Occipital lobe (tissue), 2 donors: Measurements from ENCODE around the gene COPS6. TPM values are rescaled to one million over a fixed set of nuclear protein-coding genes. Genes with fewer than 3 reads are reported as not detected.

Experiments
- DNase-seq: peaks from one replicate; lab custom pipeline; 2025; lab: John Stamatoyannopoulos, UW
- total RNA-seq: library from RNA; depleted of rRNA; stranded (reverse); fragments of >200 nt; gene quantifications from one replicate; pipeline ENCODE4 v1.2.3, GENCODE V29; 2014

The COPS6 gene
- total RNA-seq, 1 donor from 2014 or later, result 25.9 TPM

DNA sequence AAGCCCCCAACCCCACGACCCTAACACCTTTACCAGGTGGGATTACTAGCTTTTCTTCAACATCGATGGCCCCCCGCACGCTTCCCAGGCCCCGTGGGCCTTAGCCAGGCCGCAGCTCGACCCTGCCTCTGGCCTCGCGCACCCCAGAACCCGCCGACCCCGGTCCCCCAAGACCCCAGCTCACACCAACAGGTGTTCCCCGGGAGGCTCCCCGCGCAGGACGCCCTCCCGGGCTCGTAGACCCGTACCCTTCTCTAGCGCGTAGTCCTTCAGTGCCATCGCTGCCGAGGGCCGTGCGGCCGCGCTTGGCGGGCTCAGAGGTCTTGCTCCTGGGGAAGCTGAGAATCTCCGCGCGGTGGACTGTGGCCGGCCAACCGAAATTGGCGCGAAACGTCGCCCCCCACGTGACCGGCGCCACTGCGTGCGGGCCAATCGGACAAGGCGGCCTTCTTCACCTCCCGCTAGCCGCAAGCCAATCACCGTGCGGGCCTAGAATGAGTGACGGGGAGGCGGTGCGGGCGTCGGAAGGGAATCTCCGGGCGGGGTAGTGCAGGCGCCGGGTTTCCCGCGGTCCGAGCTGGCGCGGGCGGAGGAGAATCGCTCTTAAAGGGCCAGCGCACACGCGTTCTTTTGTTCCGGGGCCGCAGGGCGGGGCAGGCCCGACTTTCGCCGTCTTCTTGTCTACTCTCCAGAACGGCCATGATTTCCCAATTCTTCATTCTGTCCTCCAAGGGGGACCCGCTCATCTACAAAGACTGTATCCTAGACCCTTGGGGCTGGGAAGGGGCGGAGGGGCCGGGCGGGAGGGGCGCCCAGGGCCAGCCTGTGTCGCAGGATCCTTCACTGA lies 12.5 kb downstream of the COPS6 start, which contains the start of the genes AP4M1 and MCM7:
AP4M1 (plus strand) TSS at position 628 of the 847 bp plus-strand sequence; CDS start at position 700, 72 bp downstream.
MCM7 (minus strand) TSS at position 382 of the 847 bp plus-strand sequence; CDS start at position 279, 103 bp downstream.
- DNase-seq, result peak; percentile 99

DNA sequence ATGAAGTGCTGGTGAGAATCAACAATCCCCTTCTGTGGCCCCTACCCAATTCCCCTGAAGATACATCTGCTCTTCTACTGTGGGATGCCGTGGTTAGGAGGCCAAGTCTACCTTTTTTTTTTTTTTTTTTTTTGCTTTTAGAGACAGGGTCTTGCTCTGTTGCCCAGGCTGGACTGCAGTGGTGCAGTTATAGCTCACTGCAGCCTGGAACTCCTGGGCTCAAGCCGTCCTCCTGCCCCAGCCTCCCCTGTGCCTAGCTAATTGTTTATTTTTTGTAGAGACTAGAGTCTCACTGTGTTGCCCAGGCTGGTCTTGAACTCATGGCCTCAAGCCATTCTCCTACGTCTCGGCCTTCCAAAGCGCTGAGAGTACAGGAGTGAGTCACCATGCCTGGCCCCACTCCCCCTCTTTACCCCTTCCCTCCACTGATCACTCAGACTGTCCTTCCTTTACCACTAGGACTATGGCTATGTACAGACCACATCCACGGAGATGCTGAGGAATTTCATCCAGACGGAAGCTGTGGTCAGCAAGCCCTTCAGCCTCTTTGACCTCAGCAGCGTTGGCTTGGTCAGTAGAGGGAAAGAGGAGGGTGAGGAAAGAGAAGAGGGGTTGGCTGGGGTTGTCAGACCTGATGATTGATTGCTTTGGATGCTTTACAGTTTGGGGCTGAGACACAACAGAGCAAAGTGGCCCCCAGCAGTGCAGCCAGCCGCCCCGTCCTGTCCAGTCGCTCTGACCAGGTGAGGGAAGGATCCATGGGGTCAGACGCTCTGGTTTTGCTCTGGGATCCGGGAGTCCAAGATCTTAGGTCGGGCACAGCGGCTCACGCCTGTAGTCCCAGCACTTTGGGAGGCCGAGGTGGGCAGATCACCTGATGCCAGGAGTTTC lies 14.4 kb downstream of the COPS6 start:
- no peak for DNase-seq

DNA sequence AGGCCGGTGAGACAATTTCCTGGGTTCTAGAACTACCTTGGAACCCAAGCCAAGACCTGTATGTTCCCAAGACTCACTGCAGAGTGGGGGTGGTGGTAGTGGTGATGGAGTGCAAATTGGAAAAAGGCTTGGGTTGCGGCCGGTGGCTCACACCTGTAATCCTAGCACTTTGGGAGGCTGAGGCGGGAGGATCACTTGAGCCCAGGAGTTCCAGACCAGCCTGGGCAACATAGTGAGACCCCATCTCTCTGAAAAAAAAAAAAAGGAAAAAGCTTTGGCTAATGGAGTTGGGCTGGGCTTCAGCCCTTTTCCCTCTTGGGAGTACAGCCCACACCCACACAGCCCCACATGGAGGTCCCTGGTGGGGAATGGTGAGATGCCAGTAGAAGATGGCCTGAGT lies 16.8 kb downstream of the COPS6 start:
- DNase-seq, result no peak

GRCh38 chr7:100106633-100107032 lies 17.9 kb downstream of the COPS6 start:
- DNase-seq, result no peak

DNA sequence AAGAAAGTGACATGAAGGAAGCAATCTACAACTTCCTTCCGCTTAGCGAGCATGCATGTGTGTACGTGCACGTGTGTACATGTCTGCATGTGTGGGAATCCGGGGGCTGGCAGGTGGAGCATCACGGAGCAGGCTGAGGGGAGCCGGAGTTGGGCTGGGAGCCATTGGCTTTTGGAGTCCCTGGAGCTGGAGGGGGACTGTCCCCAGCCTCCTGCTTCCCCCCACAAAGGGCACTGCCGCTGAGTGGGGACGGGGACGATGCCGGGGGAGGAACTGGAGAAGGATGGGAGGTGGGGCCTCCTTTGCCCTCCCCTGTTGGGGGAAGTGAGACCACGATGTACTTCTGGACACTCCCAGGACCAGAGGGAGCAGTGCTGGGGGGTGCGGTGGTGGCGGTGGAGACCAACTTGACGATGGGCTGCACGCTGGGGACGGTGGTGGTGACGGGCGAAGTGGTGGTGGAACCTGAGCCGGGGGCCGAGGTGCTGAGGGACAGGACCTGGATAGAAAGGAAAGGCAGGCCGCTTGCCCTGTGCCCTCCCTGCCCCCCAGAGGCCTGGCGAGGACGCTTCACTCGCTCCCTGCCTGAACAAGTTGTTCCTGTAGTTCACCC lies 18.5 kb downstream of the COPS6 start:
- no peak for DNase-seq

DNA sequence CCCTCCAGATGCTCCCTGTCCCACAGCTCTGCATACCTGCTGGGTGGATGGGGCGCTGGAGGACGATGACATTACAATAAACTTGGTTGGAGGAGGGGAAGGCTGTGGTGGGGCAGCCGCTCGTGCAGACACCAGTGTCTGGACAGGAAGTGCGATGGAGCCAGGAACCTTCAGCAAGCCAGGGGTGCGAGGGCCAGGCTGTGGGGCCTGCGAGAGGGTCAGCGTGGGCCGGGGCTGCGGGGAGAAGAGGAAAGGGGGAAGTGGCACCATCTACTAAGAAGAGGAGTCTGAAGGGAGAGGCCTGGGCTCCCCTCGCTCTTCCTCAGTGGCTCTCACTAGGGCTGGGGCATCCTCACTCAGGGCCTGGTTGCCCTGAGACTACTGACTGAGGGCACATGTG lies 19.1 kb downstream of the COPS6 start:
- no peak for DNase-seq

GRCh38 chr7:100109521-100110163 lies 20.9 kb downstream of the COPS6 start:
- DNase-seq, result no peak

DNA sequence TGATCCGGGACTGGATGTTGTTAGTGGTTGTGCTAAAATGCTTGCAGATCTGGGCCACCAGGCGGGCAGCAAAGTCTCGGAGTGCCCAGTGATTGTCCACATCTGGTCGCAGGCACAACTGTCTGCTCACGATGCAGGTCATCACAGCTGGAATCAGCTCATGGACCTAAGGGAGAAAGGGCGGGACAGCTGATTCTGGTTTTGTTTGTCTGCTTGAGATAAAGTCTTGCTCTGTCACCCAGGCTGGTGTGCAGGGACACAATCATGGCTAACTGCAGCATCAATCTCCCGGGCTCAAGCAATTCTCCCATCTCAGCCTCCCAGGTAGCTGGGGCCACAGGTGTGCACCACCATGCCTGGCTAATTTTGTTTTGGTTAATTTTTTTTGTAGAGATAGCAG lies 22.4 kb downstream of the COPS6 start:
- DNase-seq, result no peak

DNA sequence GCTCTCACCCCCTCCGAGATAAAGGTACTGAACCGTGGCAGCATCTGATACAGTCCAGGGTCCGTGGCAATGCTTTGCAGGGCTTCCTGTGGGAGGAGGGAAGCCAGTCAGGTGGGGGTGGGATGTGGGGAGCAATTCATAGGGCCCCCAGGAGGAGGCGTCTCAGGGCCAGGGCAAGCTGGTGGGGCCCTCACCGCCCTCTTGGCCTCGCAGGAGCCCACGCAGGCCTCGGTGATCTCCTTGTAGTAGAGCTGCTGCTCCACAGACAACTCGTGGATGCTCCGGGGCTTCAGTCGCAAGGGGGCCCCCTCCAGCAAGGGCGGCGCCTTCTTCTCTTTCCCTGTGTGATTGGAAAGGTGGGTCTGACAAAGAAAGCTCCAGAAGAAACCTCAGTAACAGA lies 23.1 kb downstream of the COPS6 start:
- DNase-seq, result no peak

DNA sequence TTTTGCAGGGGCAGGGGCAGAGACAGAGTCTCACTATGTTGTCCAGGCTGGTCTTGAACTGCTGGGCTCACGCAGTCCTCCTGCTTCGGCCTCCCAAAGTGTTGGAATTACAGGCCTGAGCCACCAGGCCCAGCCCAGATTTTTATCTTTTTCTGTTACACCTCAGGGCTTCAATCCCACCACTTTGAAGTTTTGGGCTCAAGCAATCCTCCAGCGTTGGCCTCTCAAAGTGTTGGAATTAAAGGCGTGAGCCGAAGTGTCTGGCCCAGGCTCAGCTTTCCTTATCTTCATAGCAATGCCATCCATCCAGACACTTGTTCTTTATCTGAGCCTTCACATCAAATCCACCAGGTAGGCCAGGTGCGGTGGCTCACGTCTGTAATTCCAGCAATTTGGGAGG lies 26.3 kb downstream of the COPS6 start:
- DNase-seq, result no peak

DNA sequence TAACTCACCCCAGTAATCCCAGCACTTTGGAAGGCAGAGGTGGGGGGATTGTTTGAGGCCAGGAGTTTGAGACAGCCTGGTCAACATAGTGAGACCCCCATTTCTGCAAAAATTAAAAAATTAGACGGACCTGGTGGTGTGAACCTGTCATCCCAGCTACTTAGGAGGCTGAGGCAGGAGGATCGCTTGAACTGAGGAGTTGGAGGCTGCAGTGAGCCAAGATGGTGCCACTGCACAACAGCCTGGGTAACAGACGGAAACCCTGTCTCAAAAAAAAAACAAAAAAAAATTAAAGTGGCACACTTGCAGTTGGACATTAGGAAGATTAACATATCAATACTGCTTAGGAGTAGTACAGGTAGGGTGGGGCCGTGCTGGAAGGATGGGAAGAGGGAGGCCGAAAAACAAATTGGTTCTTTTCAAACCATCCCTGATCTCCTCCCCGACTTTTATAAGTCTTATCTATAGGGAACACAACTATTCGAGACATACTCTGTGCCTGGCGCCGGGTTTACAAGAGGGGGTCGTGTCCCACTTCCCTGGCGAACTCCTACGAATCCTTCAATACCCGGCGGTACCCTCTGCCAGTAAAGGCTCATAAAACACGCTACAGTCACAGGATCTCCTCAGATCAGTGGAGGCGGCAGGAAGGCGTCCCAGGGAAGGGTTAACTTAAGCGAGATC lies 29.8 kb downstream of the COPS6 start:
- no peak for DNase-seq

DNA sequence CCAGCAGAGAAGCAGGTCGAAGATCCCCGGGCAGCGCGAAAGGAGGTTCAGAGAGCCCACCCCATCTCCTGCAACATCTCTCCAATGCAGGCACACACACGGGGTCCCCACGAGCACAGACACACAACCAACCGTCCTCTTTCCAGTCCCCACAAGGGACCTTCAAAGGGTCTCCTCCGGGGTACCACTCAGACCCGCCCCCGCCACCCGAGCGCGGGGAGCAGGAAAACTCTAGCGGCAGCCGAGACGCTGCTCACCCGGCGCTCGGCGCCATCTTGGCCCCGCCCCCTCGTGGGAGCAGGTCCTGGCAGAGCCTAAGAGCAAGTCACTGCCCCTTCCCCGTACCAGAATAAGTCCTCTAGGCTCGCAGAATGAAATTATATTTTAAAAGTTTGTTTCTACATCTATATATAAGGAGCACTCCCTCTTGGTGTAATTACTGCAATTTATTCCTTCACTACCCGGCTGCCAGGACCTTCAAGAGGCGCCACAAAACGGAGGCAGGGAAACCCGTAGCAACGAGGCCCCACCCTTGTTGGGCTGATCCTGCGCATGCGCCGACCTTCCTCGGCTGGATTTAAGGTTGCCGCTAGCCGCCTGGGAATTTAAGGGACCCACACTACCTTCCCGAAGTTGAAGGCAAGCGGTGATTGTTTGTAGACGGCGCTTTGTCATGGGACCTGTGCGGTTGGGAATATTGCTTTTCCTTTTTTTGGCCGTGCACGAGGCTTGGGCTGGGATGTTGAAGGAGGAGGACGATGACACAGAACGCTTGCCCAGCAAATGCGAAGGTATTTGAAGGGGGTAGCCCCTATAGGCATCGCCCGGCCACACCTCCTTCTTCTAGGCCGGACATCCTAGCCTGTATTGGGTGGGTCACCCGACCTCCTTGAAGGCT lies 30.6 kb downstream of the COPS6 start, which contains the start of the genes CNPY4 and TAF6:
CNPY4 (plus strand) TSS at position 563 of the 898 bp plus-strand sequence; CDS start at position 674, 111 bp downstream.
TAF6 (minus strand) TSS at position 287 of the 898 bp plus-strand sequence. CDS start 5,149 bp downstream, outside the sequence.
- DNase-seq, result peak; percentile 94

DNA sequence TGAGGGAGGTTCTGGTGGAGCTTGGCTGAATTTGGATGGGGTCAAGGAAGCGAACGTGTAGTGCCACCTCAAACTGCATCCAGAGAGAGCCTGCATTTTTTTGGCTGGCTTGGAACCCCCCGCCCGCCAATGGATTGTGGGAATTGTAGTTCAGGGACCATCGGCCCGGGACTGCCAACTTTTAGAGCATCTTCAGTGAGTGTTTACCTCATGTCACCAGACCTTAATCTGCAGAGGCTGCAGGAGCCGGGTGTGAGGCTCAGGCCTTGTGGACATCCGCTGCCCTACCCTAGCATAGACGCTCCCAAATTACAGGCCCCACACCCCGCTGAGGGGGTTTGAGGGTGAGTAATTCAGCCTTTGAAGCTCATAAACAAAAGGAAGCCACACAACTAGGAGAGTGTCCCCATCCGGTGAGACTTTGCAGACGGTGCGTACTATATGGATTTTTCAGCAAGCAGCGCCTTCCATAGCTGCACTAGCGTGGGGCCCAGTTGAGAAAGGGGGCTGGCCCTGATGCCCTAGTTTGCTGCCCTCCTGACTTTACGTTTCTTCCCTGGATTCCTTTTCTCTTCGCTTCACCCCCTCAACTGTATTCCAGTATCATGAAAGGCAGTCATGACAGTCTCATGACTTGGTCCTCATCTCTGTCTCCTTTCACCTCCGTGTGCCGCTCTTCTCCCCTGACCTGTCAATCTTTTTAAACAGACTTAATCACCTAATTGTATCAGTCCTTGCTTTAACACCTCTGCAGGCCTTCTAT lies 31.4 kb downstream of the COPS6 start:
- peak; percentile 82 for DNase-seq

- DNase-seq, result no peak
These were observed 31.9 kb downstream of the COPS6 start for GRCh38 chr7:100120733-100121036.

DNA sequence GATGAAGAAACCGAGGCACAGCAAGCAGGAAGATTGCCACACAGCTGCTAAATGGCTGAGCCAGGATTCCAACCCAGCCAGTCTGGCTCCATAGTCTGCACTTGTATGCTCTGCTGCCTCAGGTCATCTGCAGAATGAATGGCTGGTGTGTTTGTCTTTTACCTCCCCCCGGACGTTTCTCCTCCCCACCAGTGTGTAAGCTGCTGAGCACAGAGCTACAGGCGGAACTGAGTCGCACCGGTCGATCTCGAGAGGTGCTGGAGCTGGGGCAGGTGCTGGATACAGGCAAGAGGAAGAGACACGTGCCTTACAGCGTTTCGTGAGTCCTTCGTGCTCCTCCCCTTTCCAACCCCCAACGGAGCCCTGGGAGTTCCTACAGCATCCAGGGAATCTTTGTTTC lies 33.3 kb downstream of the COPS6 start:
- no peak for DNase-seq

DNA sequence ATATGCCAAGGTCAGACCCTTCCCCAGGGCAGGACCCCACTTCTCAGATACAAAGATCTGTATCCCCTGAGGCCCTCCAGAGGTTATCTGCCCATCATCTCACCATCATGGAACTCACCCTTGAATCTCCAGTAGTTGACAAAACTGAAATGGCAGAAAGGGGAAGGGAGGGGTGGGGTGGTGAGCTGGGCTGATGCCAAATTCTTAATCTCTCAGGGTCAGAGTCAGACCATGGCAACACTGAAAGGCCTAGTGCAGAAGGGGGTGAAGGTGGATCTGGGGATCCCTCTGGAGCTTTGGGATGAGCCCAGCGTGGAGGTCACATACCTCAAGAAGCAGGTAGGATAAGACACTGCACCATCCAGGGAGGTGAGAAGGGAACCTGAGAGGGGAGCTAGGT lies 33.8 kb downstream of the COPS6 start:
- DNase-seq, result no peak

- DNase-seq, result no peak
These were observed 35.8 kb downstream of the COPS6 start for GRCh38 chr7:100124301-100125230.
